ENCODE measurements around the gene HCAR3. TPM values are rescaled to one million over a fixed set of nuclear protein-coding genes. Genes with fewer than 3 reads are reported as not detected.
"Not testable (repeated sequence)": the region's sequence is repeated elsewhere in the genome, so short reads cannot be mapped to it uniquely, and the experiment has no call there.

Gene HCAR3
- under 1 TPM; 0.27 to 0.74 (median 0.39) TPM for polyA plus RNA-seq (ENCODE audit: insufficient read length in 4 of 4)

DNA sequence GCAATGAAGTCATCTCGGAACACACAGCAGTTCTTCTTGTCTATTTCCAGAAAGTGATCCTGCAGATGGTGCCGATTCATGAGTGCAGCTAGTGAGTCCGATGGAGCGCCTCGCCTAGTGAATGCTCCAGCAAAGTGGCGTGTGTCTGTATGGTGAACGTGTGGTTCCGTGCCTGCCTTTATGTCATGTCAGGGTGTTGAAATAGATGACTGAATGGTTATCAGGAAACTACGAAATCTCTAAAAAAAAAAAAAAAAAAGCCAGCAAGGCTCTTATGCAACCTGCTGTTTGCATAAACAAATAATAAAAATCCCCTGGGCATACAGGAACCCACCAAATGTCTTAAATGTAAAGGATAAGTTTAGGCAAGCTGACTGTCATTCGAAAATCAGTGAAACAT, at the start of gene HCAR3:
Gene HCAR3, minus strand, starts transcription at position 154 of the 400 bp plus-strand sequence. Its CDS starts 74 bp downstream, at position 80.
- not testable (repeated sequence) for DNase-seq (ENCODE audit: low read depth in 4 of 4, low spot score in 3 of 4)

DNA sequence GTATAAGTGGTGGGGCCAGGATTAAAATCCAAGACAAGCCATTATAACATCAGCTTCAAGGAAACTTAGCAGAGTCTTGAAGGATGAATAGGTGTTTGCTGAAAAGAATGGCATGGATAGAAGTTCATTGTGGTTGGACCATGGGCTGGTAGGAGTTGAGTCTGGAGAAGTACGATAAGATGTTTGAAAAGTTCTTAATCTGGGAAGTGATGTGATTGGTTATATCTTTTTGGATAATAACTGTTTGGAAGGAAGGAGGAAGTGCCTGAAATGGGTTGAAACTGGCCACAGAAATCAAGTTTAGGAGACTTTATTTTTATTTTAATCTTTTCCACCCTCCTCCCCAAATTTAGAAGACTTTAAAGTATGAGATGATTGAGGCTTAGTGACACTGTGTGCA, 41.0 kb upstream of the HCAR3 start:
- no peak for DNase-seq (ENCODE audit: low read depth in 4 of 4, low spot score in 3 of 4)

DNA sequence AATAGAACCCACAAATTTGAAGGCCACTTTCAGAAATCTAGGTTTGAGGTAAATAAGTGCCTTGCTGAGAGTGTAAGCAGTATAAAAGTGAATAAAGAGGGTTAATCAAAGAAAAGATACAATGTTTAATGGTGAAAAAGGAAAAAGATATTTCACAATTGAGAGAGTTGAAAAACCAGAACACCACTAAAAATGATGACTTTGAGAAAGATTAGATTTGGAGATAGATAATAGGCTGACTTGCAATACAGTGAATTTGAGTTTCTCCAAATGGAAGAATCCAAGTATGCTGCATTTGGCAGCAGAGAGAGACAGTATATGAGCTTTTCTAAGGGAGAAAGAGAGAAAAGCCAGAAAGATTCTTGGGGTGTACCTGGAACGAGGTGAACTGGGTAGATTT, 38.2 kb upstream of the HCAR3 start:
- DNase-seq (ENCODE audit: low read depth in 4 of 4, low spot score in 3 of 4) = no peak

DNA sequence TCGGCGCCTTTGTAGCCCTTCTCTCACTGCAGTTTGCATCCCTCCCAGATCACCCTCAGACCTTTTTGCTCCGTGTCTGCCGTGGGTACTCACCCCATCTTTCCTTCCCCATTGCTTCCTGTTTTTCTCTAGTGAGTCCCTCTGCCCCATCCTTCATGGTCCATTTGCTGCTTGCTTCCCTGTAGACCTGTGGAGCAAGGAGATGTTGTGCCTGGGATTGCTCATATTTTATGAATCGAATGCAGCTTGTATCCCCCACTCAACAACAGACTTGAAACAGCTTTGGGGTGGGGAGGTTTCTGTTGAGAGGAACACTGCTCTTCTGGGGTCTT, 36.7 kb upstream of the HCAR3 start:
- no peak for DNase-seq (ENCODE audit: low read depth in 4 of 4, low spot score in 3 of 4)

DNA sequence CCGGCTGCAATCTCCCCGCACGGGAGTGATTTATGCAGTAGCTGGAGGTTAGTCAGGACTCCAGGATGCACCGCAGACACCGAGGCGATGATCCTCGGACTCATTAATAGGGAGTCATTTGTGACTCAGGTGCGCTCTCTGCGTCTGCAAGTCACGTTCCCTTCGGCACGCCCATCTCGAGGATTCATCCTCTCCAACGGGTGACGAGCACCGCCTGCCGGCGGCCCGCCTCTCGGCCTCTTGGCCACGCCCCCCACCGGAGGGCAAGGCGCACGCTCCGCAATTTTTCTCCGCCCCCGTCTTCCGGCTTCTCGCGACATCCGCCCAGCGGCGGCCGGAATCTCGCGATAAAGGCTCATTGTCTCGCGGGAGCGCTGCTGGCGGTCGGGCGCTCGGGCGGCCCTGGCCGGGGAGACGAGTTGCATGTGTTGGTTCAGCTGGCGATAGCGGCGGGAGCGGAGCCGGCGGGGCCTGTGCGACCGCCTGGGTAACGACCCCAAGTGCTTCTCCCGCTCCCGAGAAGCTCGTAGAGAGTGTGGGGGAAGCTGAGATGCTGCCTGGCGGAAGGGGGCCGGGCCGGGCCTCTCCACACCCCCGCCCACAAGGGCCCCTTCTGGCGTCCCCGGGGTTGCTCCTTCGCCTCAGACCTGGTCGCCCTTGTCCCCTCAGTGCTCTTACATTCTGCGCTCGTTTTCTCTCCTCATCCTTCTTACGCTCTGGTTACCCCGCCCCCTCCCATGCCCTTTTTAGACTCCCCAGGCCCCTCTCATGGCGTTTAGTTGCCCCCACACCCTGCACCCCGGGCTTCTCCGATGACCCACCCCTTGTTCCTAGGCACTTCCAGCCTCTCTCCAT, 36.1 kb upstream of the HCAR3 start, which contains the start of gene DENR:
Gene DENR, plus strand, starts transcription at position 361 of the 855 bp plus-strand sequence. CDS start 878 bp downstream, outside the sequence.
- peak; percentile 92 to 94 (median 92) for DNase-seq (ENCODE audit: low read depth in 4 of 4, low spot score in 3 of 4)

DNA sequence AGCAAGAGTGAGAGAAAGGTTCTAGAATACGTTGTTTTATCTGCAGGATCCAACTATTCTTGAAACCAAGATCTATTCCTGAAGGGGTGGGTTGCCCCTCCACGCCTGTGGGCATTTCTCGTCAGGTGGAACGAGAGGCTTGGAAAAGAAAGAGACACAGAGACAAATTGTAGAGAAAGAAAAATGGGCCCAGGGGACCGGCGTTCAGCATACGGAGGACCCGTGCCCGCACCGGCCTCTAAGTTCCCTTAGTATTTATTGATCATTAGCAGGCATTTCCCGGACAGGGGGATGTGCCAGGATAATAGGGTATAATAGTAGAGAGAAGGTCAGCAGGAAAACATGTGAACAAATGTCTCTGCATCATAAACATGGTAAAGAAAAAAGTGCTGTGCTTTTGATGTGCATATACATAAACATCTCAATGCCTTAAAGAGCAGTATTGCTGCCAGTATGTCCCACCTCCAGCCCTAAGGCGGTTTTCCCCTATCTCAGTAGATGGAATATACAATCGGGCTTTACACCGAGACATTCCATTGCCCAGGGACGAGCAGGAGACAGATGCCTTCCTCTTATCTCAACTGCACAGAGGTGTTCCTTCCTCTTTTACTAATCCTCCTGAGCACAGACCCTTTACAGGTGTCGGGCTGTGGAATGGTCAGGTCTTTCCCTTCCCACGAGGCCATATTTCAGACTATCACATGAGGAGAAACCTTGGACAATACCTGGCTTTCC, 34.3 kb upstream of the HCAR3 start:
- not testable (repeated sequence) for DNase-seq (ENCODE audit: low read depth in 4 of 4, low spot score in 3 of 4)

DNA sequence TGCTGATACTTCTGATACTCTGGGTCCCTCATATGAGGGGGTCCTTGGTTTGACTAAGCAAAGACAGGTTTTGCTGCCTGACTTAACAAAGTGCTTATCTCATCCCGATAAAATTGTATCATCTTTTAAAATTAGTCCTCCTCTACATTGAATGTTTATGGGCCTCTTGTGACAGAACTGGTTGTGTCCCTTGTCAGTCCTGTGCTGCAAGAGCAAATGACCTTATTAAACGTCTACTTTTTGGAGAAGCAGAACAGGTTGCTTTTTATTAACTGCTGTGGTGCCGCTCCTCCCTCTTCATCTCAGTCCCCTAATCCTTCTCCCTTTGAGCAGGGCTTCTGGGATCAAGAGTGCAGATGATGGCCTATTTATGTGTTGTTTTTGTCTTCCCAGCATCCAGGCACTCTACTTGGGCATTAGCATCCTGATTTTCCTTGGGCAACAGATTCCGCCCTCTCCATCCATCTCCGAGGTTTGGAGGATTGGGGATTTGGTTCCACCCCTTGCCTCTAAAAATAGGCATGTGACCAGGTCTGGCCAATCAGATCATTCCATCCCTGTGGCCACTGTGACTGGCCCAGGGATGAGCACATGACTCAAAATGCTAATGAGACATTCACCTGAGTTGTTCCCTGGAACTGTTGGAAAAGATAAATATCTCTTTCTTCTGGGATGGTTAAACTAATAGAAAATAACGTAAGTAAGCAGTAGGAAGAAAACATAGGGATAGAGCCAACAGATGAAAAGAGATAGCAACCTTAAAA, 33.1 kb upstream of the HCAR3 start:
- DNase-seq (ENCODE audit: low read depth in 4 of 4, low spot score in 3 of 4) = no peak

DNA sequence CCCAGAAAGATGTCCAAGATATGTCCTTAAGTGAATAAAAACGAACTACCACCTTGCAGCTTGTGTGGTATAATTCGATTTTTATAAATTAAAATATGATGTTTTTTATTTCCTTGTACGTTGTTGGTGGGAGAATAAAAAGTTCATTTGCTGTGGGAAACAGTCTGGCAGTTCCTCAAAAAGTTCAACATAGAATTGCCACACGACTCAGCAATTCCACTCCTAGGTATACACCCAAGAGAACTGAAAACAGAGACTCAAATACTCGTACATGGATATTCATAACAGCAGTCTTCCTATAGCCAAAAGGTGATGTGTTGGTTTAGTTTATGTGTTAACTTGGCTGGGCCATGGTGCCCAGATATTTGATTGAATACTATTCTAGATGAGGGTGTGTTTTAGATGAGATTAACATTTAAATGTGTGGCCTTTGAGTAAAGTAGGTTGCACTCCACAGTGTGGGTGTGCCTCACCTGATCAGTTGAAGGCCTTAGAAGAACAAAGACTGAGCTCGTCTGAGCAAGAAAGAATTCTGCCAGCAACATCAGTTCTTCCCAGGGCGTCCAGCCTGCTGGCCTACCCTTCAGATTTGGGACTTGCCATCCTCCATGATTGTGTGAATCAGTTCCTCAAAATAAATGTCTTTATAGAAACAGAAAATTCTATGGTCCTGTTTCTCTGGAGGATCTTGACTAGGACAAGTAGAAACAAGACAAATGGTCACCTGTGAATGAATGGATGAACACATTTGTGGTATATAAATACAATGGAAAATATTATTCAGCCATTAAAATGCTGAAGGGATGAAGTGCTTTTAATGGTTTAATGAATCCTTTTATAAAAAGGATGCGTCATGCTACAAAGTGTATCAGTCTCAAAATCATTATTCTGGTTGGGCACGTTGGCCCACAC, 30.9 kb upstream of the HCAR3 start:
- DNase-seq (ENCODE audit: low read depth in 4 of 4, low spot score in 3 of 4) = no peak

DNA sequence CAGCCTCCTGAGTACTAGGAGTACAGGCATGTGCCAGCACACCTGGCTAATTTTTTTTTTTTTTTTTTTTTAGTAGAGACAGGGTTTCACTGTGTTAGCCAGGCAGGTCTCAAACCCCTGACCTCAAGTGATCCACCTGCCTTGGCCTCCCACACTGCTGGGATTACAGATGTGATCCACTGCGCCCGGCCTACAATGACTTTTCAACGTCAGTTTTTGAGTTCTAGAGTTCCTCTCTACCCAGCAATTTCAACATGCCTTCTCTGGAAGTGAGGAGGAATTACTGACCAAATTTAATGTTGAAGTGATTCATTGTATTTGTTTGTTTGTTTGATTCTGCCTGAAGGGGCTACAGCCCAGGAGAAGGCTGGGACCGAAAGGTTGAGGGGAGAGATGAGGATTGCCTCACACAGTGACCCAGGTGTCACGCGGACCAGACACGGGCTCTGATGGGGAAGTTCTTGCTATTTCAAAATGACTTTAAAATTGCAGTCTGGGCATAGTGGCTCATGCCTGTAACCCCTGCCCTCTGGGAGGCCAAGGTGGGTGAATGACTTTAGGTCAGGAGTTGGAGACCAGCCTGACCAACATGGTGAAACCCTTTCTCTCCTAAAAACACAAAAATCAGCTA, 27.4 kb upstream of the HCAR3 start:
- DNase-seq (ENCODE audit: low read depth in 4 of 4, low spot score in 3 of 4) = no peak

DNA sequence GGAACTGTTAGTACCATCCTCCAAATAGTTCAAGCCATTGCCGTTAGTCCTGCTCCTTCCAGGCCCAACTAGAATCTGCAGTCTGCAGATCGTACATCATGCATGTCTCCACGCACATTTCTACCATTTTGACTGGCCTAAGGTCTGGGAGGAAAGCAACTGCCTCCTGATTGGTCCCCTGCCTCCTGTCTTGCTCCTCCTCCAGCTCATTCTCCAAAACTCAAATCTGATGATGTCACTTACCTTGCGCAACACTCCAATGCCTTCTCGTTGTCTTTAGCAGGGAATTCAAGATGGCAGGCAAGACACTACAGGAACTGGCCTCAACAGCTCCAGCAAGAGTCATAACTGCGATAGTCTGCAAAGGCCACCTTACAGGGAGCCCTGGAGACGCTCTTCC, 23.7 kb upstream of the HCAR3 start:
- no peak for DNase-seq (ENCODE audit: low read depth in 4 of 4, low spot score in 3 of 4)

DNA sequence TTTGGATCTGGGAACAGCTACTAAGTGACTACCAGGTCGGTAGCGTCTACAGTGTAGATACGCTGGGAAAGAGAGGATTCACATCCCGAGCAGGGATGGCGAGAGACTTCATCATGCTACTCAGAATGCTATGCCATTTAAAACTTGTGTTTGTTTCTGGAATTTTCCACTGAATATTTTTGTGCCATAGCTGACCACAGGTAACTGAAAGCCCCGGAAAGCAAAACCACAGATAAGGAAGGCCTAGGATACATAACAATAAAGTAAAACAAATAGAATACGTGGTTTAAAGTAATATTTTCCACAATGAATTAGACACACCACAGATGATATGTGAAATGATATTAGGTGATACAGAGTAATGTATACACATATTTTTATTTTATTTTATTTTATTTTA, 22.0 kb upstream of the HCAR3 start:
- DNase-seq (ENCODE audit: low read depth in 4 of 4, low spot score in 3 of 4) = no peak

DNA sequence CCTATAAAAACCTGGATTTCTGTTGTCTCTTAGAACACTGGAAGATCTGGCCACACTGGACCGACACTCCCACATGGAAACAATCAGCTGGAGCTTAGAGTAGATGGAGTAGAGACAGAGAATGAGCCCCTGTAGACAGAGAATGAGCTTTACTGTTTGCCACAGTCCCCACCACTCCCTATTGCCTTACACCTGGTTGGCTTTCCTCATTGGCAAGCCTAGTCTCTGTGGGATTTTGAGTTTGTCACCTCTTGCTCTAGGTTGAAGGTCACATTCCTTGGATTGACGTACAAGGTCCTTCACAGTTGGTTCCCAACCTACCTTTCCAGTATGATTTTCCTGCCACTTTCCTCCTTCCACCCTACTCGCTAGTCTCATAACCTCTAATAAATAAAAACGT, 16.0 kb upstream of the HCAR3 start:
- DNase-seq (ENCODE audit: low read depth in 4 of 4, low spot score in 3 of 4) = no peak

DNA sequence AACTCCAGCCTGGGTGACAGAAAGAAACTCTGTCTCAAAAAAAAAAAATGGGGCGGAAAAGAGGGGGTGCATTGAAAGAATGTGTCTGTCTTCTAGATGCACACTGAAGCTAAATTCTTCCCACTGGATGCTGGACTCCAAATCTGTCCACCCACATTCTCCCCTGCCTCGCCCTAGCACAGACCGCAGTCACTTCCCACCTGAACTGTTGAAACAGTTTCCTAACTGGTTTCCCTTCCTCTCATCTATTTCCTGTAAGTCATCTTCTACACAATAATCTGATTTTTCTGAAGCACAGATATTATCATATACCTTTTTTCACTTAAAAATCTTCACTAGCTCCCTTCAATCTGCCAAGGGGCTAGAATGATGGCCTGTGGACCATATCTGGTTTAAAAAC, 15.6 kb upstream of the HCAR3 start:
- no peak for DNase-seq (ENCODE audit: low read depth in 4 of 4, low spot score in 3 of 4)

DNA sequence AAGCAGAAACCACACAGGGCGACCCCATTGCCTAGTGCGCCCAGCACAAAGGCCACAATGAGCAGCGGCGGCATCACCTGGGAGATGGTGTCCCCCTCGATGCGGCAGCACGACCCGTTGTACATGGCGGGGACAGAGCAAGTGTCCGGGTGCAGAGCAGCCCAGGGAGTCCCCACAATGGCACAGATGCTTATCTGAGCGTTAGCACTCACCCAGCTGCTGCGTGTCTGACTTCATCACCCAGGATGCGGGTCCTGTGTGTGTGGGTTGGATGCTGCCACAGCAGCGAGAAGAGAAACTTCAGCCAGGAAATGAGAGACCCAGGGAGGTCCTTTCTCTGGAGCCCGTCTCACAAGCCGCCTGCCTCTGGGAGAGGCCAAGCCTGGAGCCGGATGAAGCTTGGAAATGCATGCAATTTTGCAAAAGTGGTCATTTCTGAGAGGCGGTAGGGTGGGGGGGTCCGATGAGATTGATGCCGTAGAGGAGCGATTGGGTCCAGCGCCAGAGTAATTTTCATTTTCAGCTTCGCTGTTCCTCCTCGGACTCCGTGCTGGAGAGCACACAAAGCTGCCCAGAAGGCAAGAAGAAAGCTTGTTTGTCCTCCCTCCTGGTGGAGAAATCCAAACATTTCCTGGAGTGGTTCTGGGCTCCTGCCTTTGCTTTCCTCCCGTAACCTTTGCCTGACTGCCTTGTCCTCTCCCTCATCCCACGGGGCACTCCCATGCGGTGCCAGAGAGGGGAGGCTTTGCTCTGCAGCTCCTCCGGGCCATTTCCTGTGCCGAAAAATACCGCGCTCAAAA, 13.8 kb upstream of the HCAR3 start, which contains the start of gene HCAR1:
Gene HCAR1, minus strand, starts transcription at position 630 of the 800 bp plus-strand sequence. Its CDS starts 505 bp downstream, at position 125.
- DNase-seq (ENCODE audit: low read depth in 4 of 4, low spot score in 3 of 4) = no peak

DNA sequence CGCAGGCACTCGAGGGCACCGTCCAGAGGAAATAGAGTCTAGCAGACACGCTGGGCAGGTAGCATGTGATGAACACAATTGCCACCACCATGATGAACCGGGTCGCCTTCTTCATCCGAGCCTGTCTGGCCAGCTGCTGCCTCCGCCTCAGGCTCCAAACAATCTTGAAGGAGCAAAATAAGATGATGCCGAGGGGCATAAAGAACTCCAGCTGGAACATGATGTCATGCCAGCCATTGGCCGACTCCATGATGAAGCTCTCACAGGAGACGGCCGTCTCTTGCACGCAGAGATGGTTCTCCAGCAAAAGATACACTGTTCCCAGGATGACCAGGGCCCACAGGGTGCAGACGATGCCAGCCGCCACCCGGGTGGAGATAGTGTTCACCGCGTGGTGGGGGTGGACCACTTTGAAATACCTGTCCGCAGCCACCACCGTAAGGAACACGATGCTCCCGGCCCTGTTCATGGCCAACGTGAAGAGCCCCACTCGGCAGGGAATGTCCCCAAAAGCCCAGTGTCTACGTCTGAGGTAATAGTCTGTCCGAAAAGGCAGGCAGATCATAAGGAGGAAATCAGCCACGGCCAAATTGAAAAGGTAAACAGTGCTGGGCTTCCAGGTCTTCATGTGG, 13.1 kb upstream of the HCAR3 start:
- no peak for DNase-seq (ENCODE audit: low read depth in 4 of 4, low spot score in 3 of 4)

DNA sequence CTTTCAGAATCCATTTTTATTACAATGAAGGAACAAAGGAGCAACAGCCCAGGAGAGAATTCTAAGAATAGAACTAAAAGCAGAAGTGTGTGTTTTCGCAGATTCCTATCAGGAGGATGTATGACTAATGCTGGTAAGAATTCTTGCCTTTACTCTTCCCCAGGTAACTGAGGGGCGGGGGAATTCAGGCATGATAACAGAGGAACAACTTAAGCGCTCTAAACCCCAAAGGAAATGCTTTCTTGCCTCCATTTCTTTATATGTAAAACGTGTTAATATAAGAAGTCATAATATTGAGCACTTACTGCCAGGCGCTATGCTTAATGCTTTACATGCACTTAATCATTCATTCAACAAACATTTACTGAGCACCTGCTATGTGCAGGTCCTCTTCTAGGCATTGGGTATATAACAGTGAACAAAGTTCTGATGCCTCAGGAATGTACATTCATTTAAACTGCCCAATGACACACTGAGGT, 9.5 kb upstream of the HCAR3 start:
- no peak for DNase-seq (ENCODE audit: low read depth in 4 of 4, low spot score in 3 of 4)

DNA sequence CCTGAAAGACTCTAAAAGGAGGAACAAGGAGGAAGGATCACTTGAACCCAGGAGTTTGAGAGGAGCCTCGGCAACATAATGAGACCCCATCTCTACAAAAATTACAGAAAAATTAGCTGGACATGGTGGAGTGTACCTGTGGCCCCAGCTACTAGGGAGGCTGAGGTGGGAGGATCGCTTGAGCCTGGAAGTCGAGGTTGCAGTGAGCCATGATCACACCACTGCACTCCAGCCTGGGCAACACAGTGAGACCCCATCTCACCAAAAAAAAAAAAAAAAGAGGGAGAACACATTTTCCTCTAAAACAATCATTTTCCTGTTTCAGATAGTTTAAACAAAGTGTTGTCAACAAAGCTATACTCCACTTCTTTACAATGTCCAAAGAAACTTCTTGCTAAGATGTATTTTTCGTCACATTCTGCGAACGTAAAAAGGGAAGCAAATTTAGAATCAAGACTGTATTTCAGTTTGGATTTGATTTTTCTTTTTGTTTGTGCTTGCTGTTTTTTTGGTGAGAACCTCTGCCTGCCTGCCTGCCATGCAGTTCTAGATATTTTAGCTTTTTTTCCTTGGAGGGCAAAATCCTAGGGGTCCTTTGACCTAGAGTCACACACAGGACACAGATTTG, 9.0 kb upstream of the HCAR3 start:
- no peak for DNase-seq (ENCODE audit: low read depth in 4 of 4, low spot score in 3 of 4)

Measured in left renal pelvis (tissue), 4 donors.